Measurements from ENCODE around the gene ALPL.
A peak's percentile ranks its signal among the peaks of the same experiment; 100 is the strongest.

ALPL gene

DNA sequence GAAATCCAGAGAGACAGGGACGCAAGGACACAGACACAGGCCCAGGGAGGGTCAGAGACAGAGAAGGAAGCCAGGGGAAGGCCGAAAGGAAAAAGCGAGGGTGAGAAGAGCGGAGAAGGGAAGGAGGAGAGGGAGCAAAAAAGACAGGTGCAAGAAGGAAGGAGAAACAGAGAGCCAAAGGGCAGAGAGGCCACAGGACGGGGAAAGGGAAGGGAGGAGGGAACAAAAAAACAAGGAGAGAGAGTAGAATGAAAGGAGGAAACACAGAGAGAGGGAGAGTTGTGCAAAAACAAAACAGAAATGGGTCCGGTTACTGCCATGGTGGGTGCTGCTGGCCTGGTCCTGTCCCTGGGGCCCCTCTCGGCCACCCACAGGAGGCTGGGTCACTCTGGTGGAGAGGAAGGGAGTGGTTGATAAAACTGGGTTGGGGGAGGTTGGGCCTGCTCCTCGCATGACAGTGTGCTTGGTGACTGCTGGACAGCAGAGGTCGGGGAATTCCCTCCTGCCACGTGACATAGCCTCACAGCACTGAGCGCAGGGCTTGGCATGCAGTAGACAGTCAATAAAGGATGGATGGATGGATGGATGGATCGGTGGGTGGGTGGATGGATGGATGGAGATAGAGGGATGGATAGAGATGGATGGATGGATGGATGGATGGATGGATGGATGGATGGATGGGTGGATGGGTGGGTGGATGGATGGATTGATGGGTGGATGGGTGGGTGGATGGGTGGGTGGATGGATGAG, 95.2 kb downstream of the ALPL start:
- no peak for DNase-seq

DNA sequence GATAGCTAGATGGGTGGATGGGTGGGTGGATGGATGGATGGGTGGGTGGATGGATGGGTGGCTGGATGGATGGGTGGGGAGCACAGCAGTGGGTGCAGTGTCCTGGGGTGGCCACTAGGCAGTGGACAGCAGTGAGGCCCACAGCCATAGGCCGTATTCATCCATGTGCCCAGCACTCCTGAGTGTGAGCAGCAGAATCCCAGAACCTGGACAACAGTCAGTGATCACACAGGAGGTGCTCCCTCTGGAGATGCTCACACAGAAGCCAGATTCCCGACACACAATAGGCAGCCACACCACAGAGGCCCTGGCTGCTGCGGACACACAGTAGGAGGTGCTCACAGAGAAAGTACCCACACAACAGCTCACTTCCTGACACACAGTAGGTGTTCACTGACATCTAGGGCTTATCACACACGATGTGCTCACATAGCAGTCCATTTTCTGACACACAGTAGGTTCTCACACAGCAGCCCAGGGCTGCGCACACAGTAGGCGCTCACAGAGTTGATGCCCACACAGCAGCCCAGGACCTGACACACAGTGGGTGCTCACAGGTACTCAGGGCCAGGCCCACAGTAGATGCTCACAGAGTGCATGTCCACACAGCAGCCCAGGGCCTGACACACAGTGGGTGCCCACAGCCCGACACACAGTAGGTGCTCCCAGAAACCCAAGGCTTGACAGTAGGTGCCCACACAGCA, 95.9 kb downstream of the ALPL start:
- no peak for DNase-seq

DNA sequence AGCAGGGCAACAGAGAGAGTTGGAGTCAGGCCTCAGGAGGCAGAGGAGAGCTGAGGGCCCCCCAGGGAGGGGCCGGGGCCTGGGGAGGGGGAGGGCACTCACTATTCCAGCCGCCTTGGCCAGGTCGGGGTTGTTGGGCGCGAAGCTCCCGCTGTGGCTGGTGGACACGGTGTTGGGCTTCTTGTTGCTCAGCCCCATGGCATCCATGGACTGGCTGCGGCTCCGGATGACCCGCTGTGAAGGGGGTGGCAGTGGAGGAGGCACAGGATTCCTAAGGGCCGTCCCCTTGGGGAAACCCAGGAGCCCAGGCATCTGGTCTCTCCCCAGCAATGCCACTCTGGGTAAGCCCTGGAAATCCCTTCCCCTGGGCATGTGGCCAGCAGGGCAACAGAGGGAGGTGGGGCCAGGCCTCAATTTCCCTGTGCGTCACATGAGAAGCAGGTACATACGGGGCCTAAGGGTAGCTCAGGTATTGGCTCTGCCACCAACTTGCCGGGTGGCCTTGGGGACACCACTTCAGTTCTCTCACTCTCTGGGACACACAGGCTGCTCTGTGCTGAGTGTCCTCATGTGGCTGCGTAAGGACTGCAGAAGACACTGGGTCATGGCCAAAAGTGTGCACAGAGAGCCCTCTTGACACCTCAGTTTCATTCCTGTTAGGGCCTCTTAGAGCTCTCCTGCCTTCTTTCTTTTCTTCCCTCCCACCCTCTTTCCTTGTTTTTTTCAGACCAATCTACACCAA, 96.9 kb downstream of the ALPL start:
- DNase-seq = no peak

DNA sequence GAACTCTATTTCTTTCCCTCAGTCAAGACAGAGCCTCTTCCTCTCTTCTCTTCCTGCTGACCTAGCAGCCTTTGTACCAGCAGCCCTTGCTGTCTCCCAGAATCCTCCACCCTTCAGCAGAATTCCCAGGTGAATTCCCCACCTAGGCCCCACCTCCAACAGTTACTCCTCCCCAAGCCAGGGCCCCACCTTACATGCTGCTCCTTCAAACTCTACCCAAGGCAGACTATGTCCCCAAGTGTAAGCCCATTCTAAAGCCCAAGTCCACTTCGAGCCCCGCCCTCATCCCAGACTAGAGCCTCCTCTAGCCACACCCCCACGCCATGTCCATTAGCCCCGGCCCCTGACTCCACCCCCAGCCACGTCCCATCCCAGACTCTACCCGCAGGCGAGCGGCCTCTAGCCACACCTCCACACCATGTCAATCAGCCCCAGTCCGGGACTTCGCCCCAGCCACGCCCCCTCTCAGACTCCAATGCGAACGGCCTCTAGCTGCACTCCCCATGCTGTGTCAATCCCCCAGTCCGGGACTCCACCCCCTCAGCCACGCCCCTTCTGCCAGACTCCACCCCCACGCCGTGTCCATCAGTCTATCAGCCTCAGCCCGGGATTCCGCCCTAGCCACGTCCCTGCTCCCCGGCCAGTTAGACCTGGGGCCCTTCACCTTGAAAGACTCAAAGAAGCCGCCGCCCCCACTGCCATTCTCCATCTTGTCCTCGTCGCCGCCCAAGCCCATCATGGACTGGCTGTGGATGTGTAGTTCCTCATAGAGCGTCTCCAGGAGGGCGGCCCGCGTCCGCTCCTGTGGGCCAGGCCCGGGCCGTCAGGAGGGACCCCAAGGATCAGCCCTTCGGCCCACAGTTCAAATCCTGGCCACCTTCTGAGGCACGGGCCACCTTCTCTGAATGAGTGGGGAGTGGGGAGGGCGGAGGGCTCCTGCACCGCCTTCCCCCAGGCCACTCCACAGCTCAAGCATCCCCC, 98.6 kb downstream of the ALPL start:
- DNase-seq = peak; percentile 99

DNA sequence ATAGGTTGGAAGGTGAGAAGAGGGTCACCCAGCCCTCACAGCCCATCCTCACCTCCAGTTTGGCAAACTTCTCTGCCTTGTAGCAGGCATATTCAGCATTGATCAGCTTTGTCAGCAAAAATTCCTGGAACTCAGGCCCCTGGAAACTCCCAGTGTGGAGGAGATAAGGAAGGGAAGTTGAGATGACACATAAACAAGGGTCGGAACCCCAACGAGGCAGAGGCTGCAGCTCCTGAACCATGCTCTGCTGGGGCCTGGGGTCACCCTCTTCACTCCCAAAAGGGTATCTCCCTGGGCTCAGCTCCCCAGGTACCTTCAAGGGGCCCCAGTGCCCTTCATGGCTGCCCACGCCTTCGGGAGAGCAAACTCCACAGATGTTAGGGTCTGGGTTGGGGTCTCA, 99.6 kb downstream of the ALPL start:
- no peak for DNase-seq

DNA sequence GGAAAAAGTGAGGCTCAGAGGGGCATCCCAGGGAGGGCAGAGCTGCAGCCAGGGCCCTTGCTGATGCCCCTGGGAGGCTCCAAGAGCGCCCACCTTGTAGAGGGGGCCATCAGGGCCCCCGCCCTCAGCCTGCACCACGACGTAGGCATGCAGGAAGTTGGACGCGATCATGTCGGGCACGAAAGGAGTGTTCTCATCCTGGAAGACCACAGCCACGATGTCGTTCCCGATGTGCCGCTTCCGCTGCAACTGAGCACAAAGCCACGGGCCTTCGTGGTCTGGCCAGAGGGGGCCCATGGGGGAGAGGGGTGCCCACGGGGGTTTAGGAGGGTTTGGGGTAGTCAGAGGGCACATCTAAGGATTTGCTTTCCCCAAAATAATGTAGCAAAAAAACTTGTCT, 100.8 kb downstream of the ALPL start:
- no peak for DNase-seq

DNA sequence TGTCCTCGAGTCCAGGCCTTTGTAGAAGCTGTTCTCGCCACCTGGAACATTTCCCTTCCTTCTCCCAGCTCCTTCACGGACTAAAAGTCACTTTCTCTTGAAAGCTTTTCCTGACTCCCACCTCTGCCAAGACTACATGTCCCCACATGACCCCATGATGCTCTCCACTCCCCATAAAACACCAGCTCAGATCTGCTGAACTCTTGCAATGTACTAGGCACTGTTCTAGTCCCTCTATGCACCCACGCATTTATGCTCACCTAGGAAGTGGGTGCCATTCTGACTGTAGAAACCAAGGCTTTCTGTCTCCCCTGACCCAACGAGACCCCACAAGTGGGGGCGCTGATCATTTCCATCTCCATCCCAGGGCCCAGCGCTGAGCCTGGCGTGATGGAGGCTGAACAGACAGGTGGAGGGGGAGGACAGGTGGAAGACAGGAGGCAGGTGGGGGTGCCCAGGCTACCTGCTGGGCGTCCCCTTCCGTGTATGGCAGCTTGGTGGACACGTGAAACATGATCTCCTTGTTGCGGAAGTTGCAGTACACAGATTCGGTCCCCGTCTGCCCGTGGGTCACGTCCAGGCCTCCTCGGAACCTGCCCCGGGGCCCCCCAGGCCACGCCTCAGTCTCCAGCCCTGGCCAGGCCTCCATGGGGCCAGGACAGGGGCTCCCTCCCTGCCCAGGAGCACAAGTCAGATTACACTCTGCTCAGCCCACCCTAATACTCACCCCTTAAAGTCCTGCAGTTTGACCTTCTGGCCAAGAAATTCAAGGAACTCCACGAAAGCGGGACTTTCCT, 102.0 kb downstream of the ALPL start:
- DNase-seq = no peak

DNA sequence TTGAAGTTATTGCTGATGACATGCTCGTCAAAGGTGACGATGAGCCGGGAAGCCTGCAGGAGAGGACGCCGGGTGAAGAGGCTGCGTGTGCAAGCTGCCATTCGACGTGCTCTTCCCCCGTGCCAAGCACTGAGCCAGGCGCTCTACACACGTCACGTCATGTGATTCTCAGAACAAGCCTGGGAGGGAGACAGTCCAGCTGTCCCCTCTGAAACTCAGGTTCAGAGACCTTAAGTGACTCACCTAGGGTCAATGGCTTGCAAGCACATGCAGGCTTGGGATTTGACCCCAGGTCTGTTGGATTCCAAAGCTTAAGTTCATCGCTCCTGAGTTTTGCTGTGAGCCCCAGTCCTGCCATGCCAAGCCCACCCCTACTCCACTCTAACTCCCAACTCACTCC, 102.8 kb downstream of the ALPL start:
- no peak for DNase-seq

DNA sequence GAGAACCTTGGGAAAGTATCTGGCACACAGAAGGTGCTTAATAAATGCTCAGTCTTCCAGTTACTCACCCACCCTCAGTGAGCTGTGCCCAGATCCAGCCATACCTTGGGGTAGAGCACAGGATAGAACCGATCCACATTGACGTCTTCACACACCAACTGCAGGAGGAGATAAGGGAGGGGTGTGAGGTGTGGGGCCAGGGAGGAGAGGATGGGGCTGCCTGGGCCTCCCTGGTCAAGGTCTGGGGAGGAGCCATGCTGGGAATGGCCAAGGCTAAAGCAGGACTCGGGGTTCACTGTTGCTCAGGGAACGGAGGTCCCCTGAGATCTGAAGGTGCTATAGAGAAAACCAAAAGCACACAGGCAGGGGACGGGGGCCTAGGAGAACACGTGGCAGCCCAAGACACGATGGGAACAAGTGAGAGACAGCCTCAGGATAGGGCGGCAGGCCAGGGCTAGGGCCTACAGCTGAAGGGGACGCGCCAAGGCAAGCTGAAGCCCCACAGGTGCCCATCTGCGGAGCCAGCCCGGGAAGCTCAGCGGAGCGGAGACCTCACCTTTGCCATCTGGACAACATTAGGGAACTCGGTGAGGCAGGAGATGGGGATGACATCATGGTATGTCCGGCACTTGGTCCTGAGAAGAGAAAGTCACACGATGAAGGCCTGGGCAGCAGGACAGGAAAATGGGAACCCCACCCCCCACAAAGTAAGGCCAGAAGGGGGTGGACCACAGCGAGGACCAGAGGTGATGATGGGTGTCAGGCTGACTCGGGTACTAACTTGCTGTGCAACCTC, 104.0 kb downstream of the ALPL start:
- no peak for DNase-seq

DNA sequence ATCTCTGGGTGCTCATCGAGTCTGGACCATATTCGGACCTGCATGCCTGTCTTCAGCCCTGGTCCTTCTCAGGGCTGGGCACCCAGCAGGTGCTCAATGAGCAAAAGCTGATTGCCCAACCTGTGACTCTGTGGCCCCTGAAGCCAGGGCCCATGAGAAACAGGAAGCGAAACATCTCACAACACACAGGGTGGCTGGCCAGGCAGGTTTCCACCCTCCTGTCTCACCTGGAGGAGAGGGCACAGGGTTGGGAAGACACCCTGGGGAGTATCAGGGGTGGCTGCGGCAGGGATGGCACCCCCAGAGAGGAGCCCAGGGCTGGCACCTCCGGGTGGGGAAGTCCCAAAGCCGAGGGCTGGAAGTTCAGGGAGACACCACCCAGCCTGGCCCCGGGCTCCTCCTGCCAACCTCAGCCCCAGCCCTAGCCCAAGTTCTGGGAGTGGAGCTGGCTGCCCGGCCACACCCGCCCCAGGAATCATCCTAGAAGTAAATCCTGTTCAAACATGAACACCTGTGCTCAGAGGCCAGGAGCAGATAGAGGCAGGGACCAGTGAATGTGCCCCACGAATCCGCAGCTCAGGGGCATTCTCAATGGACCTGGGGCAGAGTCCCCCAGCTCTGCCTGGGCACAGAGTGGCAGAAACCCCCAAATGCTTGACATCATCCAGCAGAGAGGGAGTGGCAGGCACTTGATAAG, 105.3 kb downstream of the ALPL start:
- no peak for DNase-seq

DNA sequence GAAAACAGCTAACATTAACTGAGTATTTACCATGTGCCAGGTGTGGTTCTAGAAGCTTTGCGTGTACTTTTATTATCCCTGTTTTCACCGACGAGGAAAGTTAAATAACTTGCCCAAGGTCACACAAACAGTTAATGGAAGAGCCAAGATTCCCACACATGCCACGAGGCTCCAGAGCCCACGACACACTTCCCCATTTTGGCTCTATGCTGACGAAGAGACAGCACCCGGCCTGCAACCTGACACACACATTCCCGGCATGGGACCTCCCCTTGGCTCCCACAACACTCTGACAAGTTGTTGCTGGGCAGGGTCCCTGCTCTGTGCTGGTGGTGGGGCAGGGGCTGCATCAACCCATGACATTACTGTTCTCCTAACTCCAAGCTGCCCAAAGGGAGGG, 107.1 kb downstream of the ALPL start:
- no peak for DNase-seq

DNA sequence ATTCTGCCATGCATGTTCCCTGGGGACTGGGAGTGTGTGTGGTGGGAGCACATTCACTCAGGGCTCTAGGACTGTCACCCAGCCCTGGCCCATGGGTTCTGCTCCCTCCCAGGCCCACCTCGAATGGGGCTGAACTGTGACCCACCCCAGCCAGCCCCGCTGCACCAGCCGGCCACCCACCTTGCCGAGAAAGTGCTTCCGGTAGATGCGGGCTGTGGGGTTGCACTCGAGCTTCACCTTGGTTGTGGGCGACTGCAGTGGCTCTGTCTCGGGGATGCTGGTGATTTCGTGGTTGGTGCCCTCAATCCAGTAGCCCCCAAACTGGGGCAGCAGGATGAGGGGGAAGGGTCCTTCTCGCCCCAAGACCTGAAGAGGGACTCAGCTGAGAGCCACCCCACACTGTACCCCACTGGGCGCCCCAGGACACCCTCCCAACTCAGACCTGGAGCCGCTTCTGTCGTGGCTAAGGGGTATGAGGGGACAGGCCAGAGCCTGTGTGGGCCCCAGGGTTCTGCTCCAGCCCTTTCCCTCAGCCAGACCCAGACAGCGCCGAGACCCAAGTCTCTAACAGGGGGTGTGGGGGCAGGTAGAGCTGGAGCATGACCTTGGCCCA, 108.0 kb downstream of the ALPL start:
- DNase-seq = no peak

DNA sequence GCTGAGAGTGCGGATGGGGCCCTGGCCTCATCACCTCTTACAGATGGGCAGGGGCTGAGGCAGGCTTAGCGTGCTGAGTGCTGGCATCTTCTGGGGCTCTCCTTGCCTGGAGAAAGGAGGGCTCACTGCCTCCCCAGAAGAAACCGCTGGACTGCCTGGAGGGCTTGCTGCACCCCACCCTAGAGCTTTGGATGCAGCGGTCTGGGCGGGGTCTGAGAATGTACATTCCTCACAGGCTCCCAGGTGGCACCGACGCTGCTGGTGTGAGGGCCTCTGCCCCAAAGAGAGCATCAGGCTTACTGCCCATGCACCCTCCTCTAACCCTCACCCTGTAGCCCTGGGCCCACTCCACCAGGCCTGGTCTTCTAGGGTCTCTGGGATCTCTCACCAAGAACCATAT, 108.8 kb downstream of the ALPL start:
- no peak for DNase-seq

DNA sequence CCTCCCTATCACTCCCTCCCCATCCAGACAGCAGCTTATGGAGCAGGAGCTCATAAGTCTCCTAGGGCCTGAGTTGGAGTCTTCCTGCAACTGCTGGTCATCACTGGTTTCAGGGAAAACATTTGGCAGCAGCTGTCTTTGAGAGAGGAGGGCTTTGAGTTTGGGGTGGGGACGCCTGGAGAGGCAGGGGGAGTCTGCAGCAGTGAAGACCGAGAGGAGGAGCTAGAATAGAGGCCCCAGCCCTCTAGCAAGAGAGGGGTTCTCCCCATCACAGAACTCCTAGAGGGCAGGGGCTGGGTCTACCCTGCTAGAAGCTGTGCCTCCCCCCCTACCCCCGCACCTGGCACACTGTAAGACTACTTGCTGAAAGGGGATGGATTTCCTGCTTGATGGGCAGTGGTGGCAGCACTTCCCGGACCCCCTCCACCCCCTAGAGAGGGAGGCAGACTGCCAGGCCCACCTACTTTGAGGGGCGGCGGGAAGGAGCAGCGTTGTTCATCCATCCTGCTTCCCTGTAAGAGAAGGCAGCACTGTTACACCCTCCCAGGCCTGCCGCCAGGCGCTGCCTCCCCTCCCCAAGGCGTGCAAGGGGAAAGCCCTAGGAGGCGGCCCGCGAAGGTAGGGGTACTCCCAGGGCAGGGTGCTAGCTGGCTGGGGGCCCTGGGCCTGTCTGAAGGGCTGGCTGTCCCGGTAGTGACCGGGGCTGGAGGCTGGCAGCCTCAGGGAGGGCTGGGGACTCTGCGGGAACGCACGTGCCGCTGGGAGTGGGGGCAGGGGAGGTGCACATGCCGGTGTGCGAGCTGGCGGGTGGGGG, 109.5 kb downstream of the ALPL start:
- no peak for DNase-seq

DNA sequence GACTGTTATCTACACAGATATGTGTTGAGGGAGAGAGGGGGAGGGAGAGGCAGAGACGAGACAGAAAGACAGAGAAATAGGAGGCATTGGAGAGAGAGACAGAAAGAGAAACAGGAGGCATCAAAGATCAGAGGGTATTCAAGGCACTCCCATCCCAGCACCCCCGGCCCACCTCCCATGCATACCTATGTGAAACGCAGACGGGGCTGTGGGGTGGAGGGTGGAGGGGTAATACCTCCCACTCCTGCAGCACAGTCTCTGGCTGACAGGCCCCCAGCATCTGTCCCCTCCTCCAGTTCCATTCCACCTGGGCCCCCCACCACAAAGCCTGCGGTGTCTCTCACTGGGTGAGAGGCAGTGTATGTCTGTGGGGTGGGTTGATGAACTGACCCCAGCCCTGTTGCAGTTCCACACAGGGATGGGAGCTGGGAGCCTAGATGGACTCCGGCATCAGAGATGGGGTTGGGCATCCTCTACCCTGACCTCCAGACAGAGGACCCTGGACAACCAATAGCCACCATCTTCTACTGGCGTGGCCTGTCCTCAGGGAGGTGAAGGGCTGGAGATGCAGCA, 110.2 kb downstream of the ALPL start:
- no peak for DNase-seq

DNA sequence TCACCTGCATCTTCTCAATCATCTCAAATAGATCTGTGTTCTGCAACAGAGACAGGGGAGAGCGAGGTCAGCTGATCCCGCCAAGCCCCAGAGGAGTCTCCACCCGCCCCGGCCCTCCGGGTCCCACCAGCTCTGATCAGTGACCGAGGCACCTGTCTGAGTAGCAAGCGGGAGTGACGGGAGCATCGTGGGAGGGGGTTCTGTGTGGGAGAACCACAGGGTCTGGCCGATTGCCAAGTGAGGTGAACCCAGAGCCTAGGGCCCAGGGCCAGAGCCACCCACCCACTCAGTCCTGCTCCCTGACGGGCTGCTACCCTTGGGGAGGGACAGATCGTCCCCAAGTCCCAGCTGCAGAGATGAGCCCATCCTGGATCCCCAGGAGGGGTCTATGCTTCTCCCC, 110.8 kb downstream of the ALPL start:
- no peak for DNase-seq

DNA sequence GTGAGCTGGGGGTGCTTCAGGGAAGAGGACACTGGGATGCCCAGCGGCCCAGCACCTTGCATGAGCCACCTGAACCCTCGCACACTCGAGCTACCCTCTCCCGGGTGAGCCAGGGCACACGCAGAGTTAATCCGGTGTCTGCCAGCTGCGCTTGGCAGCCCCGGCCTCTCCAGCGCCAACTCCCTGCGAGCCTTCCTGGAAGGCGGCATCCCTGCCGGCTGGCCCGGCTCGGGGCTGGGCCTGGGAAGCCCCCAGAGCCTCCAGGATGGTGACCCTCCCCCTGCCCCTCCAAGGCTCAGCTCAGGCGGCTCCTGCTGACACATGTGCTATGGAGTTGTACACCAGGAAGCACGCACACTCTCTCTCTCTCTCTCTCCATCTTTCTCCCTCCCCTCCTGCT, 111.3 kb downstream of the ALPL start:
- DNase-seq = no peak

DNA sequence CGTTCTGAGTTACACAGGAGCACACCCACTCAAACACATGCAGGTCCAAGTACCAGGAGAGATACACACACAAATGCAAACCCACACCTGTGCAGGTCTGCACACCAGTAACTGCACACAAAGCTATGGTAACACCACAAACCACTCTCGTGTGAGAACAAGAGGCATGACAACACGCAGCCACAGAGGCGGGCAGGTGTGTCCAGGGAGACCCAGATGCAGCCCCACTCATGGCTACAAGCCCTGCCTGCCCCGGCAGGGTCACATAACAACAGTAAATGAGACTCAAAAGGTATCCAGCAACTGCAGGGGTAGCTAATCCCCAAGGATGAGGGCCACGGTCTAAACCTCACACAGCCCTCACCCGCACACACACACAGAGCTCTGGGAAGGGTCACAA, 111.8 kb downstream of the ALPL start:
- DNase-seq = no peak
